NCI-H748 treated with DMSO at 0.1 percent for 48 hours (cell line): Measurements from ENCODE around the gene FAR1.
A peak's percentile ranks its signal among the peaks of the same experiment; 100 is the strongest.

Source experiments
- DNase-seq: peaks from one replicate; lab custom pipeline; 2025; lab: John Stamatoyannopoulos, UW

FAR1 gene

DNA sequence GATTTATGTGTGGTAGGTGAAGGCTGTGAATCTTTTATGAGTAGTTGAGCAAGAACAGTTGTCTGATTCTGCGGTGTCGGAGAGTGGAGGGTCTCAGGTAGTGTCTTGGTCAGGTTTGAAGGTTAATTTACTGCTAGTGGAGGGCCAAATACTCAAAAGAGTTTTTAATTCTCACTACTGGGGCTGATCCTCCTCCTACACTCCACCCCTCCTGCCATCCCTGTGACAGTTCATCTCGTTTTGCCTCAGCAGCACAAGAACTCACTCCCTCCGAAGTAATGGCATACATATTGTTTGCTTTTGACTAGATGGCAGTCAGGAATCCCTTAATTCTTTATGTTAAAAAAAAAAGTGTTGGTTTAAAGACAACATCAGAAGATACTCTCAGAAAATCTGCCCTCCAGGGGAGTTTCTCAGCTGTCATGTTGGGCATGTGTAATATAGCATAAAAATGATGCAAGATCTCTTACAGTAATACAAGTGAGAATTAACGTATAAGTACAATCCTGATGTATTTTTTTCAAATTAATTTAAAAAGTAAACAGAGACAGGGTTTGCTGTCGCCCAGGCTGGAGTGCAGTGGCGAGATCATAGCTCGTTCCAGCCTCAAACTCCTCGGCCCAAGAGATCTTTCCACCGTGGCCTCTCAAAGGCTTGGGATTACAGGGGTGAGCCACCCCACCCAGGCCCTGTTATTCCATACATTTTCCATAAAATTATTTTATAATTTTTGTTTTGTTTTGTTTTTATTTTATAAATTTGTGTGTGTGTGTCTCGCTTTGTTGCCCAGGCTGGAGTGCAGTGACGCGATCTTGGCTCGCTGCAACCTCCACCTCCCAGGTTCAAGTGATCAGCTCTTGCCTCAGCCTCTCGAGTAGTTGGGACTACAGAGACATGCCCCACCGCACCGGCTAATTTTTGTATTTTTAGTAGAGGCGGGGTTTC lies 1.3 kb downstream of the FAR1 start:
- no peak for DNase-seq

DNA sequence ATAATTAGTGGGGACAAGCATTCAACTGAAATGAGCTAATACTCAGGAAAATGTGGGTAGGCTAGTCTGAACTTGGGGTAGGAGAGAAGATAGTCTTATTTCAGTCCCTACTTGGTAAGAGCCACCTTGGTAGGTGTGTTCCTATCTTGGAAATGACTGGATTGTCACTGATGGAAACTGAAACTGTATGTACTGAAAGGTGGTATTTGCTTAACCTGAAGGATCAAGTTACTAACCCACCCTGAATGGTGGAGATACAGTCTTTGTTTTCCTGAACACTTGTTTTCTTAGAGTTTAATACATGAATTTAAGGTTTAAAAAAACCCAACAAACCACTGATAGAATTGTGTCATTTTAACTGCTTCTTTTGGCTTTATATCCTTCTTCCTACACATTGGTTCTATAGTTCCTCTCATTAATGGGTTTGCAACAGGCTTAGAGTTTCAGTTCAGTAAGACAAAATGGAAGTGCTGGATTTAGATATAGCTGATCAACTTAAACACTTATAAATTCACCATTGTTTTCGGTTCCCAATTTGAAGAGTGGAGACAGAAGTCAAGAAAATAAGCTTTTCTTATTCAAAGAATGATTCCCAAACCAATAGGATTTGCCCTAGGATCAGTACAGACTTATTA lies 4.2 kb downstream of the FAR1 start:
- DNase-seq = peak; percentile 19

DNA sequence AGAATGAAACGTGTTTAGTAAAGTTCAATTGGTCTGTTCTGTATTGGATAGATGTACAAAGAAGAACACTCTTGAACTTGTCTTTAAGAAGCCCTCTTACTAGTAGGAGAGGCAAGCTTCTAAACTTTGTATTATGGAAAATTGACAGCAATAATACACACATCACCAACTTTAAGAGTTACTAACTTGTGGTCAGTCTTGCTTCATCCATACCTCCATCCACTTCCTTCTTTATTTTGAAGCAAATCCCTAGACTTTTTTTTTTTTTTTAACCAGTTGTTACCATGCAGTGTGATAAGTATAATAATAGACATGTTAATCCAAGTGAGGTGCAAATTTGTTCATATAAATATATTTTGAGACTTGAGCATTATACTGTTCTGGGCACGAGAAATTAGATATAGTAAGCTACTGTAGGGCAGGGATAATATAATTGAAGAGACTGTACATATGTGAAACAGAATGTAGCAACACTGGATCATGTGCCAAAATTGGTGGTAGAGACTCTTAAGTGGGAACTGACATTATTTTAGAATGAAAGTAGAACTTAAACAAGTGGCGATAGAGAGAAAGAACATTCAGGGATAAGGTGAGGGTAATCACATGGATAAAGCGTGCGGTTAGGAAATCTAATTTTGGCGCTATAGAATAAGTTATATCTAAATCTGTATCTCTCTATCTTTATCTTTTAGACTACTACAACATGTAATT lies 6.5 kb downstream of the FAR1 start:
- DNase-seq = no peak

DNA sequence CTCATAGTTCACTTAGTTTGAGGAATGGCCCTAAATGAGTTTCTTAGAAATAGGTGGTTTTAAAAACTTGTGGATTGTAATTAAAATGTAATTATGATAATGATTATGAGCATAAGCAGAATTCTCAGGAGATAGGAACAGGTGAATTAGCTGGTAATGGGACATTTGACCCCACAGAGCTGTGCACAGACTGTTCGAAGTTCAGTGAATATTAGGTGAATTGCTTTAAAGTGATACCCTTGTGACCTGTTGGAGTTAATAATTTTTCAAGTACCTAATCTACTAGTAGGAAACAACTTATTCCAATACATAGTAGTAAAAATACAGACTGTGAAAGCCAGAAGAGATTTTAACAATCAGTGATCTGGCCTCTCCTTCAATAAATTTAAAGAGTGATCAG lies 8.1 kb downstream of the FAR1 start:
- DNase-seq = no peak

DNA sequence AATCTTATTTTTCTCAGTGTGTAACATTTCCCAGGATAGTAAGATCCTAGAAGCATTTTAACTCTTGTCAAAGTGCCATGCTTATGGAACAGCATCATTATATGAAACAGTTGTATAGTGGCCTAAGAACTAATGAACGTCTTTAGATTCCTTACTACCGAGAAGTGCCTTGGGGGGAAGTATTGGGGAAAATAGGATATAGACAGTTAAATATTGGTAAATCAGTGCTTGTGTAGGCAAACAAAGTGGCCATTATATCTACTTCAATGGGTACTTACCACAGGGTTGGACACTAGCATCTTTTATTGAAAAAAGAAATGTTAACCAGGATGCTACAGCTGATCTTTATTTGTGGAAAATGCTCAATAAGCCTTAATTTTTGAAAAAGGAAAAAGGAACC lies 11.3 kb downstream of the FAR1 start:
- no peak for DNase-seq

DNA sequence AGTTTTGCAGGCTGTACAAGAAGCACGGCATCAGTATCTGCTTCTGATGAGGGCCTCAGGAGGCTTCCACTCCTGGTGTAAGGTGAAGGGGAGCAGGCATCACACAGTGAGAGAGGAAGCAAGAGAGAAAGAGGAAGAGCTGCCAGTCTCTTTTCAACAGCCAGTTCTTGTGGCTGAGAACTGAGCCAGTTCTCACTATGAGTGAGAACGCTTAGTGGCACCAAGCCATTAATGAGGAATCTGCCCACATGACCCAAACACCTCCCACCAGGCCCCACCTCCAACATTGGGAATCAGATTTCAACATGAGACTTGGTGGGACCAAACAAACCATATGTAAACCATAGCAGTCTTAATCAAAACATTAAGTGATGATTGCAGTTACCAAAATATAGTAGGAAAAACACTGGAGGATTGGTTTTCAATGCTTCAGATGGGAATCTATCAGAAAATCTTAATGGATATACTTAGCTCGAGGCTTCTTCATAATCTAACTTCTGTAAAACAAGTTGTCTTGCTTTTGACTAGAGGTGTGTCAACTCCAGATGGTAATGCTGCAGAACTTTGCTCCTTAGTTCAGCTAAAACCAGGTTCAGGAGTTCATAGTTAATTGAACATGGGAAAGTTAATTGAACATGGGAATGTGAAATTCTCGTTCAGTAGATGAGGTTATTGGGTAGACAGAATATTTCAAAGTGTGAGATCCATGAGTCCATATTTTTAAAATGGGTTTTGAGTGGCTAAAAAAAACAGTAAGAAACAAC lies 12.2 kb downstream of the FAR1 start:
- no peak for DNase-seq

DNA sequence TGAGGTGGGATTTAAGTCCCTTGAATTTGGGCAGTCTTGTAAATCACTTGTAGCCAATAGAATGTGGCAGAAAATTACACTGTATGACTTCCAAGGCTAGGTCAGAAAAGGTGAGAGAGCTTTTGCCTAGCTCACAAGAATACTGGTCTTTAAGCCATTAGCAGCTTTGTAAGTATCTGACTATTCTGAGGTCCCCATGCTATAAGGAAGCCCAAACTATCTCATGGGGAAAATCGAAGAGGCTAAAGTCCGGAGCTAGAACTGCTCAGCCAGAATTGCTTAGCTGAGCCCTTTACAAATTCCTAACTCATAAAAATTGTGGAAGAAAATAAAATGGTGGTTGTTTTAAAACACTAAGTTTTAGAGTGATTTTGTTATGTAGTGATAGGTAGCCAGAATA lies 13.0 kb downstream of the FAR1 start:
- no peak for DNase-seq

DNA sequence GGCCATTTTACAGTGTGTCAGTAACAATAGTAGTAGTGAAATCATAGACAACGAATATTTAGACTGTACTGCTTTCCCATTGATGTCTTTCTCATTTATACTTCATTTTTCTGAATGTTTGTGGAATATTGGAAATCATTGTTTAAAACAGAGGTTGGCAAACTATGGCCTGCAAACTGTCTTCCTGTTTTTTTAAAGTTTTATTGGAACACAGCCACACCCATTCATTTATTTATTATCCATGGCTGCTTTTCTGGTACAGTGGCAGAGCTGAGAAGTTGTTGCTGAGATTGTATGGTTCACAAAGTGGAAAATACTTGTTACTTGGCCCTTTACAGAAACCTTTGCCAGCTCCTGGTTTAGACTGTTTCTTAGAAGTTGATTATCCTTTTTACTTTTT lies 13.7 kb downstream of the FAR1 start:
- DNase-seq = no peak

DNA sequence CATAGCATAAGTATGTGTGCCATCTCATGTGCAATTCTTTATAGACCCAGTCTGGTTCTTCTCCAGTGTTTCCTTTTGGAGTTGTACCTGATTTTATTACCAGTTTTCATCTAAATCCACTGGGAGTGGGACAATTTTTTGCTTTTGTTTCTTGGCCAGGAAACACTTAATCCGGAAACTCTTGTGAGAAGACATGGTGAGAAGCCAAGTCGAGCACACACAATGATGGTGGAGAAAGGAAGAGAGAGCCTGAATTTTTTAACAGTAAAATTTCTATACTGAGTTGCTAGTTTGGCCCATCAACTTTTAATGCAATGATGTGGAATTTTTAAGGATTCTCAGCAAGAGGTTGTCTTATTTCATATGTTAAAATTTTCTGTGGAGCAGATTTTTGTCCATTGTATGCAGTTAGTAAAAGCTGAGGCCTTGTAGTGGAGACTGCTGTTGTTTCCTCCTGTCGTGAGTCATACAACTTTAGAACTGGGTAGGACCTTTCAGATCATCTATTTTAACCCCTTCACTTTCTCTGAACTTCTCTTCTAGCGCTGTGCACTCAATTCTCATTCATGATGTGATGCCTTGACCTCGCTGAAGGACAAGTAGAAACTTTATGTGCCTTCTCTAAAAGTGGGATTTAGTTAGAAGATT lies 17.1 kb downstream of the FAR1 start:
- no peak for DNase-seq

DNA sequence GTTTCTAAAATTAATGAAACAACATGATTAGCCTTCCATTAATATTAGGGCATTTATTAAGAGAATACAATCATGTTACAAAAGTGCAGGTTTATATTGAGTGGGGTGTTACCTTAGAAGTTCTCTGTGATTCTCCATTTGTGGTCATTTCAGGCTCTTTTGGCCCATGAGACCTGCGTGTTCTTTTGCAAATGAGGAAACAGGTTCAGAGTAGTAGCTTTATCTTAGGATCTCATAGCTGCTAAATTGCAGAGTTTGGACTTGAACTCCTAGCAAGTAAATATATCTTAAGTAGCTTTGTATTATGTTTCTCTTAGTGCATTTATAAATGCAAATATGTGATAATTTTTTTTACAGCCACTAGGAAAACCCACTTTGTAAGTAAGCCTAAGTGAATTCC lies 18.3 kb downstream of the FAR1 start:
- DNase-seq = no peak

DNA sequence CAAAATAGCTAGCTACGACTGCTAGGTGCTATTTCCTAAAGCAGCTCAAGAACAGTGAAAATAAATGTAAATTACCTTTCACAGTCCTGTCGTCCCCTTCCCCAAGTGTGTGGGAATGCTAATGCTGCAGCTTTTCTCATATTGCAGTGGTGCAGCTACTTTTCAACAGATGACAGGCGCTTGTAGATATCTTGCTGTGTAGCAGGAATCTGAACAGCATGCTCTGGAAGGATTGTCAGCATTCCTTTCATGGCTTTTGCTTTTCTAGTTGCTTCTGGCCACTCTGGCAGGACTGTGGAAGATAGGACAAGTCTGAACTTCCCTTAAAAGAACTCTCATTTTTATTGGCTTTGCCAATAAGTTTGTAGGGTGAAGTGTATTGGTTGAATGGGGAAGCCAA lies 18.8 kb downstream of the FAR1 start:
- no peak for DNase-seq

DNA sequence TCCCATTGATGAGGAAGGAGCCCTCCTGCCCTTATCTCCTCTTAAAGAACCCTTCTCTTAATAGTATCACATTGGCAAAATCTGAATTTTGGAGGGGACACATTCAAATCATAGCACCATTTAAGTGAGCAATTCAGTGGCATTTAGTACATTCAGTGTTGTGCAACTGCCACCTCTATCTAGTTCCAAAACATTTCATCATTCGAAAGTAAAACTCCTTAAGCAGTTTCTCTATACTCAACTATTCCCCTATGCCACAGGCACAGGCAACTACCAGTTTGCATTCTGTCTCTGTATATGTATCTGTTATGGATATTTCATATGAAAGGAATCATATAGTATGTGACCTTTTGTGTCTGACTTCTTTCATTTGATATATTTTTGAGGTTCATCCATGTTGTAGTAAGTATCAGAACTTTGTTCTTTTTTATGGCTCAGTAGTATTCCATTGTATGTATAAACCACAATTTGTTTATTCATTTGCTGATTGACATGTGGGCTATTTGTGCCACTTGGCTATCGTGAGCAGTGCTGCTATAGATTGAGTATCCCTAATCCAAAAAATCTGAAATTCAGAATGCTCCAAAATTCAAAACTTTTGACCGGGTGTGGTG lies 22.9 kb downstream of the FAR1 start:
- DNase-seq = no peak

DNA sequence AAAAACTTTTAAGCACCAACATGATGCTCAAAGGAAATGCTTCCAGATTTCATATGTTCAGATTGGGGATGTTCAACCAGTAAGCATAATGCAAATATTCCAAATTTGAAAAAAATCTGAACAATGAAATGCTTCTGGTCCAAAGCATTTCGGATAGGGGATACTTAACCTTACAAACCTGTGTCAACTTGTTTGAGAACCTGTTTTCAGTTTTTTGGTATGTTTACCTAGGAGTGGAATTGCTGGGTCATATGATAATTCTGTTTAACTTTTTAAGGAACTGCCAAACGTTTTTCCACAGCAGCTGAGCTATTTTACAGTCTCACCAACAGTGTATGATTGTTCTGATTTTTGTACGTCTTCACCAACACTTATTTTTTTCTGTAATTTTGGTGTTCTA lies 23.7 kb downstream of the FAR1 start:
- DNase-seq = no peak

DNA sequence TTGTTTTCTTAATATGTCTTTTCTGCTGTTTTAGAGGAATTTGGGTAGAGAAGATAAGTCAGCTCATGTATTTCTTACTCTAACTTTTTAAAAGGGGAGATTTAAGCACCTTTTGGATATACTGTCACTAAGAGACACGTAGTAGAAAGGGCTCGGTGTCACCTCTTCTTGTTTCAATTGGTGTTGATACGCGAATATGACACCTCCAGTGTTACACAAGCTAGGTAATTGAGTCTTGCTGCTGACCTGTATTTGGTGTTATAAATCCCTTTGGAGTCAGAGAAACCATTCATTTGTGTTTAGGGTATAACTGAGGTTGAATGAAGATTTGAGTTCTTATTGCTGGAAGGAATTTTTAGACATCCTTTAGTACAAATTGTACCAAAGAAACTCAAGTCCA lies 25.6 kb downstream of the FAR1 start:
- no peak for DNase-seq

DNA sequence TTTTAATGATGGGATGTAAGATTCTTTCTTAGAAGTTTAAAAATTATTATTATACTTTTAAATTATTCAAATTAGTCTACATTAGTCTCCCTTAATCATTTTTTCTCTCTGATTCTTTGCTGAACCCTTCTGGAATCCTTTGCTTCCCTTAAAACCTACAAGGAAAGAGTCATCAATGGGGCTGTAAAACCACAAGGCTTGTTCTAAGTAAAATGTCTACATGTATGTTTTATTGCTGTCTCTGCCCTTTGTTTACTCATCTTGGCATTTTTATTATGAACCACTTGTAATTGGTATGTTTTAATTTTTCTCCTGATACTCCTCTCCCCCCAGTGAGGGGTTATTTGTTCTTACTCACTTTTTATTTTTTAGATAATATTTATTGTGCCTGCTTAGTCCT lies 27.4 kb downstream of the FAR1 start:
- no peak for DNase-seq

DNA sequence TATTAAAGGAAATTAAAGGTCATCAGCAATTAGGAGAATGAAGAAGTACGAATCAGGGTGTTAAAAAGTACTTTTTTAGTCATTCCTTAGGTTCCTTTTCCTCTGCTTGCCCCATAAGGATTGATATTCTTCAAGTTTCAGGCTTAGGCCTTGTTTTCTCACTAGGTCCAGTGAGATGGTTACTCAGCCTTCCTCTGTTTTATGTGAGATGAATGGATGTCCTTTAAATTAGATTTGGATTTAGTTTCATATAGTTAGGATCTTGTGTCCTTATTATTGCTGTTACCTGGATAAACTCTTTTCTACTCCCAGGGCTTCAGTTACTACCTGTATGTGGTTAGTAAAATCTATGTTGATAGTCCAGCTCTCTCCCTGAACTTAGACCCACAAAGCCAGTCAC lies 29.2 kb downstream of the FAR1 start:
- DNase-seq = no peak

DNA sequence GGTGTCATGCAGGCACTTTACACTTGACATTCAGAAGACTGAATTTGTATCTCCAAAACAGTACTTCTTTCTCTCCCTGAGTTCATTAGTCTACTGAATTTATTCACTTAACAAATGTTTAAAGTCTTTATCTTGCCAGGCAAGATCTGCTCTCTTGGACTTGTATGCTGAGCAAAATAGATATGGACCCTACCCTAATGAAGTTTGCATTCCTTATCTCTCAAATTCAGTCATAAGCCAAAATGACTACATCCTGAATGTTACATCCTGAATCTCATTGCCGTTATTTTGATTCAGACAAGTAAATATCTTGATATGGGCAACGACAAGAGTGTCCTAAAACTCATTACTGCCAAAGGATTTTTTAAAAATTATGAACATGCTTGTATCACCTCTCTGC lies 29.7 kb downstream of the FAR1 start:
- DNase-seq = no peak

DNA sequence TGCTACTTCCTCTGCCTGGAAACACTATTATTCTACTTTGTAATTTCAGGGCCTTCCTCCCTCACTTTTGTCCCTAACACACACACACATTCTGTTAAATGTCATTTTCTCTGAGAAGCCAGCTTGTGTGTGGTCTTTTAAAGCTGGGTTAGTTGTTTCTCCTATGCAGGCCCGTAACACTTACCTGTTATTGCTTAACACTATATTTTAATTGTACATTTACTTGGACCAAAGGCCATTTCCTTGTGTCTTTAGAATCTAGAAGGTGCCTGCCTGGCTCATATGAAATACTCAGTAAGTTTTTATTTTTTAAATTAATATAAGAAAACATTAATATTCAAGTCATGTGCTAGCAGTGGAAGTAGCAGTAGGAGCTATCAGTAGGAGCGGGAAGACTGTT lies 30.6 kb downstream of the FAR1 start:
- no peak for DNase-seq

DNA sequence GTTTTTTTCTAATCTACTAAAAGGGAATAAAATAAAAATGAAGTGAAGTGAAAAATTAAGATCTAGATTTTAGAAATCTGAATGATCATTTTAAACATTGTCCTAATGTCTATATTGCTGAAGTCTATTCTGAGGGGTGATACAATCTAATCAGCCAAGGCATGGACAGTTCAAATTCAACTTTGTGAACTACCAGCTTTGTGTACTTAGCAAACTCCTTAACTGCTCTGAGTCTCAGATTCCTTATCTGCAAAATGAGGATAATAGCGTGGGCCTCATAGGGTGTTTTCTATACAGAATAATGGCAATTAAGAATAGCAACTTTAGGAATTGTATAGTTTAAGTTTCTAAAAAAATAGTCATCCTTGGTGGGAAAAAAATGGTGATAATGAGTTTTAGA lies 31.4 kb downstream of the FAR1 start:
- no peak for DNase-seq

DNA sequence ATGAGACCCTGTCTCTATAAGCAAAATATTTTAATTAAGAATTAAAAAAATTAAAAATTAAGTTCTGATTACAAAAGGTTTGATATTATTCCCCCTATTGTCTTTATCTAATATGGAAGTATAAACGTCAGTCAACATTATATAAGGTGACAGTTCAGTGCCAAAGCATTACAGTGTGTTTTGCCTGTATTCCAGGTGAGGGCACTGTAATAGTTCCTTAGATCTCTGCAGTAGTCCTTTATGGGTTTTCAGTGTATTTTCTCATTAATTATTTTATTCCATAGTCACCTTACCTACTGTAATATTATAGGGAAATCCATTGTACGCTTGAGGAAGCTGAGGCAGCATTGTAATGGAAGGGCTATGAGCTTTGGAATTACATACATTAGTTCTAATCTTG lies 33.0 kb downstream of the FAR1 start:
- no peak for DNase-seq

DNA sequence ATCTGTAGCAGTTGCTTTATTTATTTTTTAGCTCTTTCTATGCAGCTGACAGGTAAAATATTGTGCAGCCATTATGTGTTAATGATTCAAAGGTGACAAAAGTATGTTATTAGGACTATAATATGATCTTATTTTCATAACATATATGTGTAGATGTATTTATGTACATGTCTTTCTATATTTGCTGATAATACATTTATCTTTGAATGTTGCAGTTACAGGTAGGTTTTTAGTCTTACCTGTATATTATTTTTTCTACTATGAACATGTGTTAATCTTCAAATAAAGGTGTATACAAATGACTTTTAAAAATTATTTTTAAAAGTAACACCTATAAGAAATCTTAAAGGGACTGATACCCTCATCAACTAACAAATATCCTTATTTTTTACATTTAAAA lies 33.6 kb downstream of the FAR1 start:
- no peak for DNase-seq
